Parathyroid adenoma (tissue), 2 donors: ENCODE data around the gene SC5D.

Experiments
- H2AFZ ChIP-seq: fragments of 300-600 bp; sonication (generic); one replicate; pipeline ENCODE4 v1.7.0; 2017; ENCODE audit warnings: antibody characterized with exemption, mild to moderate bottlenecking
- H3K27ac ChIP-seq: fragments of 300-600 bp; sonication (generic); one replicate; pipeline ENCODE4 v1.7.0; 2017
- H3K27me3 ChIP-seq: fragments of 300-600 bp; sonication (generic); one replicate; pipeline ENCODE4 v1.7.0; 2017; ENCODE audit warnings: low read length; ENCODE audit not compliant: control insufficient read depth, insufficient read depth
- H3K36me3 ChIP-seq: fragments of 300-600 bp; sonication (generic); one replicate; pipeline ENCODE4 v1.7.0; 2017; ENCODE audit warnings: low read length; ENCODE audit not compliant: control insufficient read depth, insufficient read depth
- H3K4me1 ChIP-seq: fragments of 300-600 bp; sonication (generic); one replicate; pipeline ENCODE4 v1.7.0; 2017; ENCODE audit warnings: control low read depth
- H3K4me2 ChIP-seq: fragments of 300-600 bp; sonication (generic); one replicate; pipeline ENCODE4 v1.7.0; 2017; ENCODE audit warnings: low read length
- H3K4me3 ChIP-seq: fragments of 300-600 bp; sonication (generic); one replicate; pipeline ENCODE4 v1.7.0; 2017; ENCODE audit warnings: low read depth, low read length
- H3K79me2 ChIP-seq: fragments of 300-600 bp; sonication (generic); one replicate; pipeline ENCODE4 v1.7.0; 2017; ENCODE audit warnings: control low read depth
- H3K9ac ChIP-seq: fragments of 300-600 bp; sonication (generic); one replicate; pipeline ENCODE4 v1.7.0; 2017; ENCODE audit warnings: mild to moderate bottlenecking
- H3K9me3 ChIP-seq: fragments of 300-600 bp; sonication (generic); one replicate; pipeline ENCODE4 v1.7.0; 2017; ENCODE audit warnings: low read length; ENCODE audit not compliant: control insufficient read depth
- CTCF ChIP-seq: fragments of 300-600 bp; sonication (generic); IDR thresholded peaks from one replicate; pipeline ENCODE4 v1.7.0; 2017; ENCODE audit warnings: antibody characterized with exemption, mild to moderate bottlenecking
- donor health status: primary hyperparathyroidism.

The SC5D gene

GRCh38 chr11:121351083-121351630 lies 58.6 kb downstream of the SC5D start:
- Histone ChIP-seq H3K9me3 (no peaks in the 10 kb centered on the region), H3K36me3 (no peaks in the 10 kb centered on the region), H3K4me3 (no peak overlapping the region), H2AFZ (no peak overlapping the region), H3K4me2 (no peak overlapping the region), H3K9ac (no peak overlapping the region), H3K27ac (no peak overlapping the region), H3K79me2 (no peaks in the 10 kb centered on the region), H3K27me3 (no peaks in the 10 kb centered on the region), H3K4me1 (no peaks in the 10 kb centered on the region)
- TF ChIP-seq CTCF, result no peak

- Histone ChIP-seq H3K27ac (no peak overlapping the region), H3K4me3 (no peak overlapping the region)
These were observed 59.8 kb downstream of the SC5D start for GRCh38 chr11:121352251-121352891.

GRCh38 chr11:121354192-121354591 lies 61.6 kb downstream of the SC5D start:
- Histone ChIP-seq H3K79me2 (no peaks in the 10 kb centered on the region), H3K9ac (no peak overlapping the region), H3K4me2 (no peak overlapping the region), H3K4me3 (no peak overlapping the region), H3K9me3 (no peaks in the 10 kb centered on the region), H3K27me3 (no peaks in the 10 kb centered on the region), H3K36me3 (no peaks in the 10 kb centered on the region), H3K27ac (no peak overlapping the region), H2AFZ (no peak overlapping the region), H3K4me1 (no peaks in the 10 kb centered on the region)
- TF ChIP-seq CTCF, result no peak

More at GRCh38 chr11:121352251-121352891, 59.8 kb downstream of the SC5D start:
- no peaks in the 10 kb centered on the region for H3K79me2 ChIP-seq
- no peak for TF ChIP-seq CTCF
- no peak overlapping the region for H2AFZ ChIP-seq
- no peaks in the 10 kb centered on the region for H3K9me3 ChIP-seq
- no peak overlapping the region for H3K9ac ChIP-seq
- H3K4me1 ChIP-seq, result no peaks in the 10 kb centered on the region
- H3K4me2 ChIP-seq, result no peak overlapping the region
- H3K27me3 ChIP-seq, result no peaks in the 10 kb centered on the region
- H3K36me3 ChIP-seq, result no peaks in the 10 kb centered on the region

- H3K4me1 ChIP-seq, result no peaks in the 10 kb centered on the region
- H3K27ac ChIP-seq, result no peak overlapping the region
- H2AFZ ChIP-seq, result no peak overlapping the region
- H3K27me3 ChIP-seq, result no peaks in the 10 kb centered on the region
- H3K9ac ChIP-seq, result no peak overlapping the region
- H3K79me2 ChIP-seq, result no peaks in the 10 kb centered on the region
- no peak for TF ChIP-seq CTCF
- no peaks in the 10 kb centered on the region for H3K36me3 ChIP-seq
- no peaks in the 10 kb centered on the region for H3K9me3 ChIP-seq
- no peak overlapping the region for H3K4me3 ChIP-seq
- H3K4me2 ChIP-seq, result no peak overlapping the region
These were observed 63.8 kb downstream of the SC5D start for GRCh38 chr11:121356357-121356756.
